Fibroblast of peridontal ligament (primary cell): ENCODE results near the gene HELLS.
A peak's percentile ranks its signal among the peaks of the same experiment; 100 is the strongest.
"Not testable (repeated sequence)": the region's sequence is repeated elsewhere in the genome, so short reads cannot be mapped to it uniquely, and the experiment has no call there.

Experiments used
- DNase-seq: peaks from one replicate; pipeline ENCODE4 v3.0.0-alpha.2; 2010; ENCODE audit errors: extremely low read depth

HELLS gene

GRCh38 chr10:94607111-94607510 is 61.5 kb downstream of the HELLS start:
- DNase-seq, result no peak

- DNase-seq, result no peak
Measured at GRCh38 chr10:94608559-94608958, 63.0 kb downstream of the HELLS start.

GRCh38 chr10:94614558-94614957 is 69.0 kb downstream of the HELLS start:
- DNase-seq, result no peak

GRCh38 chr10:94617389-94617944 is 71.9 kb downstream of the HELLS start:
- no peak for DNase-seq

- DNase-seq, result no peak
Measured at GRCh38 chr10:94622666-94623205, 77.1 kb downstream of the HELLS start.

GRCh38 chr10:94623572-94623971 is 78.0 kb downstream of the HELLS start:
- DNase-seq, result no peak

- DNase-seq, result no peak
Measured at GRCh38 chr10:94626476-94626875, 80.9 kb downstream of the HELLS start.

GRCh38 chr10:94627511-94627910 is 81.9 kb downstream of the HELLS start:
- DNase-seq, result no peak

- peak; percentile 60 for DNase-seq
Measured at GRCh38 chr10:94630017-94630688, 84.6 kb downstream of the HELLS start.

- DNase-seq, result no peak
Measured at GRCh38 chr10:94631077-94631875, 85.7 kb downstream of the HELLS start.

GRCh38 chr10:94632954-94633353 is 87.4 kb downstream of the HELLS start:
- no peak for DNase-seq

GRCh38 chr10:94638097-94638496 is 92.5 kb downstream of the HELLS start:
- DNase-seq, result not testable (repeated sequence)

GRCh38 chr10:94639902-94640301 is 94.3 kb downstream of the HELLS start:
- DNase-seq, result no peak

GRCh38 chr10:94640562-94640961 is 95.0 kb downstream of the HELLS start:
- DNase-seq, result no peak

- no peak for DNase-seq
Measured at GRCh38 chr10:94641480-94641879, 95.9 kb downstream of the HELLS start.

- DNase-seq, result no peak
Measured at GRCh38 chr10:94644352-94644751, 98.8 kb downstream of the HELLS start.

- DNase-seq, result no peak
Measured at GRCh38 chr10:94645285-94645684, 99.7 kb downstream of the HELLS start.
